Trophoblast cell (in vitro differentiated cells and primary cell): ENCODE measurements around the gene UTP15.
A peak's percentile ranks its signal among the peaks of the same experiment; 100 is the strongest.

ENCODE experiments used
- DNase-seq, 2 donors: peaks; one replicate each; pipeline ENCODE4 v3.0.0-alpha.2; 2016
- H2AFZ ChIP-seq: 2 replicates; pipeline ENCODE4 v1.6.1; 2013; ENCODE audit warnings: low read length, moderate library complexity, mild to moderate bottlenecking; ENCODE audit not compliant: insufficient read depth, poor library complexity
- H2AK5ac ChIP-seq: 2 replicates; pipeline ENCODE4 v1.6.1; 2013; ENCODE audit warnings: mild to moderate bottlenecking, low read length
- H2BK120ac ChIP-seq: 2 replicates; pipeline ENCODE4 v1.6.1; 2013; ENCODE audit warnings: low read length, mild to moderate bottlenecking, moderate library complexity; ENCODE audit not compliant: insufficient read depth, poor library complexity
- H2BK12ac ChIP-seq: 2 replicates; pipeline ENCODE4 v1.6.1; 2013; ENCODE audit warnings: mild to moderate bottlenecking, low read length, moderate library complexity
- H2BK5ac ChIP-seq: 2 replicates; pipeline ENCODE4 v1.6.1; 2013; ENCODE audit warnings: low read length, low read depth, moderate library complexity, mild to moderate bottlenecking; ENCODE audit not compliant: poor library complexity
- H3K14ac ChIP-seq: 2 replicates; pipeline ENCODE4 v1.6.1; 2013; ENCODE audit warnings: mild to moderate bottlenecking, low read length
- H3K18ac ChIP-seq: 2 replicates; pipeline ENCODE4 v1.6.1; 2013; ENCODE audit warnings: mild to moderate bottlenecking, low read length
- H3K23ac ChIP-seq: 2 replicates; pipeline ENCODE4 v1.6.1; 2013; ENCODE audit warnings: low read length
- H3K27ac ChIP-seq: 2 replicates; pipeline ENCODE4 v1.5.1; 2013; ENCODE audit warnings: low read depth, mild to moderate bottlenecking, inconsistent platforms, low read length, moderate library complexity
- H3K27me3 ChIP-seq: 2 replicates; pipeline ENCODE4 v1.6.1; 2013; ENCODE audit warnings: inconsistent platforms, mild to moderate bottlenecking, low read length, moderate library complexity; ENCODE audit not compliant: insufficient read depth
- H3K36me3 ChIP-seq, 2 experiments: 1 replicate in 1 of 2; 2 replicates in 1 of 2; pipeline ENCODE4 v1.6.1; 2013; ENCODE audit warnings: low read length in 2 of 2, mild to moderate bottlenecking in 2 of 2, moderate library complexity in 1 of 2; ENCODE audit not compliant: insufficient read depth in 2 of 2, control insufficient read depth in 1 of 2
- H3K4ac ChIP-seq: 2 replicates; pipeline ENCODE4 v1.6.1; 2013; ENCODE audit warnings: low read depth, mild to moderate bottlenecking, low read length, moderate library complexity
- H3K4me1 ChIP-seq, 2 experiments: 1 replicate in 1 of 2; 2 replicates in 1 of 2; pipeline ENCODE4 v1.6.1; 2013; ENCODE audit warnings: low read length in 2 of 2, mild to moderate bottlenecking in 2 of 2, moderate library complexity in 1 of 2; ENCODE audit not compliant: insufficient read depth in 2 of 2, control insufficient read depth in 1 of 2
- H3K4me2 ChIP-seq: 2 replicates; pipeline ENCODE4 v1.6.1; 2013; ENCODE audit warnings: inconsistent platforms, mild to moderate bottlenecking, low read length, moderate library complexity
- H3K4me3 ChIP-seq: 2 replicates; pipeline ENCODE4 v1.5.1; 2013; ENCODE audit warnings: mild to moderate bottlenecking, low read depth, low read length, inconsistent platforms
- H3K79me1 ChIP-seq: one replicate; pipeline ENCODE4 v1.6.1; 2013; ENCODE audit warnings: low read length
- H3K79me2 ChIP-seq: 2 replicates; pipeline ENCODE4 v1.6.1; 2013; ENCODE audit warnings: low read length, mild to moderate bottlenecking; ENCODE audit not compliant: control insufficient read depth, insufficient read depth, poor library complexity
- H3K9ac ChIP-seq: 2 replicates; pipeline ENCODE4 v1.6.1; 2013; ENCODE audit warnings: mild to moderate bottlenecking, low read length
- H3K9me3 ChIP-seq: 2 replicates; pipeline ENCODE4 v1.6.1; 2013; ENCODE audit warnings: low read depth, mild to moderate bottlenecking, control low read depth, inconsistent platforms, low read length; ENCODE audit not compliant: insufficient read depth
- H4K12ac ChIP-seq: 2 replicates; pipeline ENCODE4 v1.6.1; 2013; ENCODE audit warnings: low read depth, mild to moderate bottlenecking, low read length, moderate library complexity
- H4K8ac ChIP-seq: 2 replicates; pipeline ENCODE4 v1.6.1; 2013; ENCODE audit warnings: low read depth, mild to moderate bottlenecking, low read length, moderate library complexity
- H4K91ac ChIP-seq: one replicate; pipeline ENCODE4 v1.6.1; 2013; ENCODE audit warnings: low read depth, mild to moderate bottlenecking, low read length, moderate library complexity
- WGBS: extraction: QIAGEN DNeasy Blood & Tissue Kit; methylation state at CpG from one replicate; pipeline ENCODE4 v1.1.7; 2013; ENCODE audit warnings: missing lambda C conversion rate; ENCODE audit not compliant: insufficient read length, insufficient coverage; ENCODE audit errors: extremely low coverage; 5-methylcytosine and 5-hydroxymethylcytosine counted together

The UTP15 gene

GRCh38 chr5:73550016-73550415 is 15.5 kb upstream of the UTP15 start:
- Histone ChIP-seq H3K4me2 (no peak overlapping the region), H2BK5ac (no peak overlapping the region), H2BK12ac (no peak overlapping the region), H3K9ac (no peak overlapping the region), H3K4me1 (no peaks in the 10 kb centered on the region), H3K14ac (no peak overlapping the region), H2AFZ (no peak overlapping the region), H3K79me2 (no peaks in the 10 kb centered on the region), H4K91ac (no peak overlapping the region), H3K79me1 (no peaks in the 10 kb centered on the region), H3K36me3 (peaks cover 5 to 7% of the 10 kb centered on the region in 2 experiments), H3K4ac (no peak overlapping the region), H2BK120ac (no peak overlapping the region), H3K23ac (no peak overlapping the region), H3K27me3 (no peaks in the 10 kb centered on the region), H4K12ac (no peak overlapping the region), H3K9me3 (no peaks in the 10 kb centered on the region), H4K8ac (no peak overlapping the region), H3K27ac (no peak overlapping the region), H3K18ac (no peak overlapping the region), H3K4me3 (no peak overlapping the region), H2AK5ac (no peak overlapping the region)
- no peak for DNase-seq
- no CpG with 5 or more reads among the region's 1 CpG for WGBS

GRCh38 chr5:73552642-73553041 is 12.9 kb upstream of the UTP15 start:
- Histone ChIP-seq H2AFZ (no peak overlapping the region), H3K18ac (no peak overlapping the region), H2BK5ac (no peak overlapping the region), H3K79me1 (no peaks in the 10 kb centered on the region), H3K27ac (no peak overlapping the region), H4K8ac (no peak overlapping the region), H2BK12ac (no peak overlapping the region), H3K14ac (no peak overlapping the region), H4K91ac (no peak overlapping the region), H3K9me3 (no peaks in the 10 kb centered on the region), H3K4ac (no peak overlapping the region), H3K9ac (no peak overlapping the region), H3K36me3 (peaks cover 5 to 8% of the 10 kb centered on the region in 2 experiments), H3K27me3 (no peaks in the 10 kb centered on the region), H3K4me1 (no peaks in the 10 kb centered on the region), H3K23ac (no peak overlapping the region), H2AK5ac (no peak overlapping the region), H4K12ac (no peak overlapping the region), H2BK120ac (no peak overlapping the region), H3K4me3 (no peak overlapping the region), H3K4me2 (no peak overlapping the region), H3K79me2 (no peaks in the 10 kb centered on the region)
- no peak for DNase-seq

GRCh38 chr5:73558950-73559349 is 6.6 kb upstream of the UTP15 start:
- no peak overlapping the region for H3K4ac ChIP-seq
- no peak overlapping the region for H3K14ac ChIP-seq
- no peaks in the 10 kb centered on the region for H3K27me3 ChIP-seq
- H2AFZ ChIP-seq = no peak overlapping the region
- no peak overlapping the region for H4K8ac ChIP-seq
- H3K4me1 ChIP-seq = no peaks in the 10 kb centered on the region
- H4K91ac ChIP-seq = no peak overlapping the region
- no peaks in the 10 kb centered on the region for H3K9me3 ChIP-seq
- no peak overlapping the region for H3K18ac ChIP-seq
- no peak for DNase-seq
- no peak overlapping the region for H2BK5ac ChIP-seq
- H3K36me3 ChIP-seq = peaks cover 5 to 6% of the 10 kb centered on the region in 2 experiments
- H2AK5ac ChIP-seq = no peak overlapping the region
- WGBS = no CpG with 5 or more reads among the region's 1 CpG
- H3K4me2 ChIP-seq = no peak overlapping the region
- no peak overlapping the region for H4K12ac ChIP-seq
- H3K79me2 ChIP-seq = no peaks in the 10 kb centered on the region
- no peak overlapping the region for H2BK120ac ChIP-seq
- no peak overlapping the region for H3K9ac ChIP-seq
- no peak overlapping the region for H2BK12ac ChIP-seq
- no peak overlapping the region for H3K4me3 ChIP-seq
- no peak overlapping the region for H3K27ac ChIP-seq
- no peak overlapping the region for H3K23ac ChIP-seq
- H3K79me1 ChIP-seq = no peaks in the 10 kb centered on the region

- no peak overlapping the region for H3K27ac ChIP-seq
- no peak overlapping the region for H3K23ac ChIP-seq
- H3K79me2 ChIP-seq = peaks cover 7% of the 10 kb centered on the region
- H2AK5ac ChIP-seq = no peak overlapping the region
- no peak overlapping the region for H2BK120ac ChIP-seq
- no peaks in the 10 kb centered on the region for H3K27me3 ChIP-seq
- peaks cover 2 to 3% of the 10 kb centered on the region in 2 experiments for H3K36me3 ChIP-seq
- H3K4me3 ChIP-seq = no peak overlapping the region
- H3K9me3 ChIP-seq = no peaks in the 10 kb centered on the region
- H3K4me2 ChIP-seq = peak overlapping the region; percentile 76
- no peaks in the 10 kb centered on the region for H3K4me1 ChIP-seq
- no peak overlapping the region for H4K12ac ChIP-seq
- H3K79me1 ChIP-seq = peaks cover 5% of the 10 kb centered on the region
- H3K18ac ChIP-seq = no peak overlapping the region
- no peak for DNase-seq
- H3K4ac ChIP-seq = peak overlapping the region; percentile 12
- H2AFZ ChIP-seq = no peak overlapping the region
- no CpG with 5 or more reads among the region's 3 CpGs for WGBS
- H2BK12ac ChIP-seq = no peak overlapping the region
- H3K14ac ChIP-seq = no peak overlapping the region
- no peak overlapping the region for H2BK5ac ChIP-seq
- no peak overlapping the region for H4K91ac ChIP-seq
- no peak overlapping the region for H4K8ac ChIP-seq
- no peak overlapping the region for H3K9ac ChIP-seq
These were observed 1.5 kb upstream of the UTP15 start for GRCh38 chr5:73564018-73564417.
